BE2C (cell line): ENCODE data around the gene OMD.

ENCODE experiments used
- DNase-seq: peaks from one replicate; pipeline ENCODE4 v3.0.0-alpha.2; 2020
- H3K27me3 ChIP-seq: fragments of 250-450 bp; sonication (Bioruptor Pico); 2 replicates; pipeline ENCODE4 v1.5.1; 2020; ENCODE audit warnings: mild to moderate bottlenecking
- H3K36me3 ChIP-seq: fragments of 250-450 bp; sonication (Bioruptor Pico); 2 replicates; pipeline ENCODE4 v1.5.1; 2020; ENCODE audit warnings: mild to moderate bottlenecking
- H3K4me1 ChIP-seq: fragments of 250-450 bp; sonication (Bioruptor Pico); 2 replicates; pipeline ENCODE4 v1.5.1; 2020
- H3K4me3 ChIP-seq: 2 replicates; pipeline ENCODE4 v1.5.1; 2011; ENCODE audit warnings: low read depth, low read length
- H3K9me3 ChIP-seq: fragments of 250-450 bp; sonication (Bioruptor Pico); 2 replicates; pipeline ENCODE4 v1.5.1; 2020
- TF ChIP-seq, protein P1 (sequence below): IDR thresholded peaks from 2 replicates; pipeline ENCODE4 v1.5.1; 2012; ENCODE audit warnings: mild to moderate bottlenecking, low read depth, low read length

OMD gene

DNA sequence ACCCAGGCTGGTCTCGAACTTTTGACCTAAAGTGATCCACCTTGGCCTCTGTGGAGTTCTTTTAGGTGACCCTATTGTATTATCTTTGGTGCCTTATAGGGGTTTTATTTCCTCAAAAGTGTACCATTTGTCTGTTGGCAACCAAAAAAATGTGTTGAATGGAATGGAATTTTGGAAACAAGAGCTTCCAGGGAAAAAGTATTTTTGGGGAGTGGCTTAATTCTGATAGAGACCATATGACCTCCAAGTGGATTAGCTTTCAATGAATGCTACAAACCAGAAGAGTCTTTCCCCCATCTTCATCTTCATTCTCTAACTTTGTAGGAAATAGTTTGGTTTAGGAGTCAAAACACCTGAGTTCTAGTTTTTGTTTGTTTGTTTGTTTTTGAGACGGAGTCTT lies 16.5 kb downstream of the OMD start:
- Histone ChIP-seq H3K4me1 (no peaks in the 10 kb centered on the region), H3K27me3 (no peaks in the 10 kb centered on the region), H3K36me3 (no peaks in the 10 kb centered on the region), H3K4me3 (no peak overlapping the region), H3K9me3 (no peaks in the 10 kb centered on the region)
- DNase-seq, result no peak
- TF ChIP-seq, protein P1, sequence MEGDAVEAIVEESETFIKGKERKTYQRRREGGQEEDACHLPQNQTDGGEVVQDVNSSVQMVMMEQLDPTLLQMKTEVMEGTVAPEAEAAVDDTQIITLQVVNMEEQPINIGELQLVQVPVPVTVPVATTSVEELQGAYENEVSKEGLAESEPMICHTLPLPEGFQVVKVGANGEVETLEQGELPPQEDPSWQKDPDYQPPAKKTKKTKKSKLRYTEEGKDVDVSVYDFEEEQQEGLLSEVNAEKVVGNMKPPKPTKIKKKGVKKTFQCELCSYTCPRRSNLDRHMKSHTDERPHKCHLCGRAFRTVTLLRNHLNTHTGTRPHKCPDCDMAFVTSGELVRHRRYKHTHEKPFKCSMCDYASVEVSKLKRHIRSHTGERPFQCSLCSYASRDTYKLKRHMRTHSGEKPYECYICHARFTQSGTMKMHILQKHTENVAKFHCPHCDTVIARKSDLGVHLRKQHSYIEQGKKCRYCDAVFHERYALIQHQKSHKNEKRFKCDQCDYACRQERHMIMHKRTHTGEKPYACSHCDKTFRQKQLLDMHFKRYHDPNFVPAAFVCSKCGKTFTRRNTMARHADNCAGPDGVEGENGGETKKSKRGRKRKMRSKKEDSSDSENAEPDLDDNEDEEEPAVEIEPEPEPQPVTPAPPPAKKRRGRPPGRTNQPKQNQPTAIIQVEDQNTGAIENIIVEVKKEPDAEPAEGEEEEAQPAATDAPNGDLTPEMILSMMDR, result no peak

DNA sequence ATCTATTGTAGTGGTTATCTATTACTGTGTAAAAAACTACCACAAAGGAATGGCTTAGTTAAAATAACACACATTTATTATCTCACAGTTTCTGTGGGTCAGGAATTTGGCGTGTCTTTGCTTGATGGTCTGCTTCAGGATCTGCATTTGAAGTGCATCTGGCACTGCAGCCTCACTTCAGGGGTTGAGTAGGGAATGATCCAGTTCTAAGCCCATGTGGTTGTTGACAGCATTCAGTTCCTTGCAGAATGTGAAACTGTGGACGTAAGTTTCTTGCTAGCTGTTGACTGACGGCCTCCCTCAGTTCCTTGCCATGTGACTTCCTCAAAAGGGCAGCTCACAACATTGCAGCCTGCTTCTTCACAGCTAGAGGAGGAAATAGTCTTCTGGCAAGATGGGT lies 17.8 kb downstream of the OMD start:
- H3K27me3 ChIP-seq, result no peaks in the 10 kb centered on the region
- TF ChIP-seq, protein P1, result no peak
- no peak for DNase-seq
- no peaks in the 10 kb centered on the region for H3K9me3 ChIP-seq
- H3K4me1 ChIP-seq, result no peaks in the 10 kb centered on the region
- no peaks in the 10 kb centered on the region for H3K36me3 ChIP-seq
- no peak overlapping the region for H3K4me3 ChIP-seq

DNA sequence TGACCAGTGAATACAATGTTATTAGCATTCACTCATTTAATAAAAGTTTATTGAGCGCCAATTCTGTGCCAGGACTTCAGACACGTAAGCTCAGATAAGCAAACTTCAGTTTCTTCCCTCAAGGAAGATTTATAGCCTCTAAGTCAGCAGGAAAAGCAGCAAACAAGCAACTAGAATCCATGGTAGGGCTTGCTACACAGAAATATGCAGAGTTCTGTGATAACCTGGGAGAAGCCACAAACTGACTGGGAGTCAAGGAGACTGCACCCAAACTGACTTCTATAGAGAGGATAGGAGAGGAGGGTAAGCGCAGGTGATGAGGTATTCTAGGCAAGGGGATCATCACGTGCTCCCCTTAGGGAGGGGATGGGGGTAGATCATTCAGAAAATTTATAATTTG lies 18.5 kb downstream of the OMD start:
- H3K9me3 ChIP-seq, result no peaks in the 10 kb centered on the region
- TF ChIP-seq, protein P1, result no peak
- H3K27me3 ChIP-seq, result no peaks in the 10 kb centered on the region
- DNase-seq, result no peak
- H3K4me3 ChIP-seq, result no peak overlapping the region
- H3K36me3 ChIP-seq, result no peaks in the 10 kb centered on the region
- no peaks in the 10 kb centered on the region for H3K4me1 ChIP-seq

DNA sequence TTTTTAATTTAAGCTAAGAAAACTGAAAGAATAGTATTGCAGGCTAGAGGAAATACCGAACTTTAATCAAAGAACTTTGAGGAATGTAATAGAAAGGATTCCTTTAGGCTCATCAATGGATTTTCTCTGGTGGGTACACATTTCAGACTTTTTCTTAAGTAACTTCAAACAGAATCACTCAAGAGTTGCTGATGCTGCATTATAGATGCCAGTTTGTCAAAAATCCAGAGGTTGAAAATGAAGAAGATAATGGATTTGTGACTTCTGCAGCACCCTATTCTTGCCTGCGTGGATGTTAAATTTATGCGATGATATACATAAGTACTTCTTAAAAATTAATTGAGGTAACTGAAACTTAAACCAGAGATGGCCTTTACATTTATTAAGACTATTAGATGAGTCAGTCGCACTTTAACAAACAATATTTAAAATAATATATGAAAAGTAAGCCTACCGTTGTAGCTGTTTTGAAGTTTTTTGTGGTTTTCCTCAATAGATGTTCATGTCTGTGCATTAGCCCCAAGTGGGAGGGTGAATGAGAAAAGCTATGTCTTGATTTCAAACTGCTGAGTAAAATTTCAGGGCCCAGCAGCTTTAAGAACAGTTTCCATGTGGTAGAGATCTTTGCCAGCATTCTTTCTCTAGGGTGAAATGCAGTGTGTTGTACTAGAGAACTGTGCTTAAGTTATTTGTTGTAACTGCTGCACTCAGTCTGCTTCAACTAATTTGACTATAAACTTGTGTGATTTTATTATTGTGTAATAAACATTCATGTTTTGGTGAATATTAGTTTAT lies 20.0 kb downstream of the OMD start, which contains the start of gene OGN:
Gene OGN (minus strand): TSS at position 537 of the 795 bp plus-strand sequence. CDS start 1,171 bp downstream, outside the sequence.
- no peaks in the 10 kb centered on the region for H3K4me1 ChIP-seq
- H3K9me3 ChIP-seq, result no peaks in the 10 kb centered on the region
- DNase-seq, result no peak
- H3K4me3 ChIP-seq, result no peak within 1 kb of the TSS
- H3K36me3 ChIP-seq, result no peaks in the 10 kb centered on the region
- no peaks in the 10 kb centered on the region for H3K27me3 ChIP-seq
- TF ChIP-seq, protein P1, result no peak

DNA sequence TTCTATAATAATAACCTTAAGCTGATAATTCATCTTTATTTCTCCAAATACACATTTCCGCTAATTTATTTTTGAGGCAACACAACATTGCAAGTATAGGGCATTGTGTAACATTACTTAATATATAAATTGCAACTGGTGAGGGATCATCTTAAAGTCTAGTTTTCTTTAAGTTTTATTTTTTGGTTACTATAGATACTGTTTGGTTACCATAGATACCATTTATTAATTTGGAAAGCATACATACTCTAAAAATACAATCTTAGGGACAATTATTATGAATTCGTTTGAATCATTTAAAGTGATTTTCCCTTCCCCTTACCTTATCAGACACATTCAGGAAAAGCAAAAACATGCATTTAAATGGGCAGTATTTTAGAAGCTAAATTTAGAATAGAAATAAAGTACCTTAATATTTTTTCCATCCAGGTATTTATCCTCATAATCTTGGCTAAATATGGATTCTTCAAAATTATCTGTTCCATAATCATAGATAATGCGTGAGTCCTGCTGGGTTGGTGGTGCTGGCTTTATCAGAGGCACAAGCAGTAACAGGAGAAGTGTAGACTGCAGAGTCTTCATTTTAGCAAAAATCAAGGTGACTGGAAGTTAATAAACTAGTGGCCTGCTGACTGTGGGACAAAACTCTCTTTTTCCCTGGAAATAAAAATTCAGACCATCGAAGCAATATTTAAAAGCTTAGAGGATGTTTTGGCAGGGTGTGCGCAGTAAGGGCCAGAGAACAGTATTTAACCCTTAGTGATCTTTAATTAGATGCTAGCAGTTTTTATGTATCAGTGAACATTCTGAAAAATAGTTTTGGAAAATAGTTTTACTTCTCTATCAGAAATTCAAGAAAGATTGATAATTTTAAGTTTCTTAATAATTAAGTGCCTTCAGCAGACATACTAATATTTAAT lies 21.2 kb downstream of the OMD start:
- Histone ChIP-seq H3K36me3 (no peaks in the 10 kb centered on the region), H3K4me1 (no peaks in the 10 kb centered on the region), H3K9me3 (no peaks in the 10 kb centered on the region), H3K4me3 (no peak overlapping the region), H3K27me3 (no peaks in the 10 kb centered on the region)
- TF ChIP-seq, protein P1, result no peak
- no peak for DNase-seq
